K562 (cell line): Measurements from ENCODE around the gene PRSS22. TPM values are rescaled to one million over a fixed set of nuclear protein-coding genes. Genes with fewer than 3 reads are reported as not detected.

ENCODE experiments used
- ATAC-seq: fragments of 200-7000 bp; cut with Tn5 transposase; 3 replicates; pipeline ENCODE4 v1.9.1; 2020; ENCODE audit warnings: moderate library complexity
- BruUV-seq: library from RNA; stranded (reverse); fragments of 400-500 nt; replicated peaks from 2 replicates; lab custom pipeline; 2021; lab: Mats Ljungman, UMichigan
- CTCF ChIA-PET: fragments of 300-600 bp; formaldehyde crosslinking; extraction: SDS; loops from one replicate; lab custom pipeline; 2021; ENCODE audit warnings: low intra/inter-chr PET ratio; lab: Yijun Ruan, JAX
- POLR2A ChIA-PET: fragments of 300-600, 350-650 bp; sonication (Branson Sonifier 250); formaldehyde crosslinking; extraction: SDS; loops from one replicate; lab custom pipeline; 2021; ENCODE audit warnings: antibody characterized with exemption, inconsistent platforms; lab: Yijun Ruan, JAX
- DNase-seq, 4 experiments: peaks; one replicate each; pipeline versions ENCODE4 v3.0.0 to v3.0.0-alpha.2; 2011 to 2018; ENCODE audit warnings: low spot score in 3 of 4, mixed read lengths in 3 of 4; ENCODE audit errors: extremely low read depth in 1 of 4
- FAIRE-seq: peaks from 2 replicates; lab custom pipeline; 2011; peaks lifted over from hg19 to GRCh38; lab: Jason Lieb, UNC
- H2AFZ ChIP-seq: 2 replicates; pipeline ENCODE4 v1.6.0; 2011; ENCODE audit warnings: low read depth, low read length, control low read depth, inconsistent platforms
- H3K27ac ChIP-seq: fragments of 200-600 bp; 3 replicates; pipeline ENCODE4 v1.8.0; 2011; ENCODE audit warnings: low read depth, mild to moderate bottlenecking, control low read depth, inconsistent platforms, low read length, moderate library complexity, mixed read lengths; ENCODE audit errors: extremely low read depth
- H3K27me3 ChIP-seq, 2 experiments: fragments of 300-600 bp in 1 of 2; 2 replicates in 1 of 2; 3 replicates in 1 of 2; pipeline versions ENCODE4 v1.6.0 to v1.8.0; 2011; ENCODE audit warnings: inconsistent platforms in 2 of 2, low read length in 2 of 2, mild to moderate bottlenecking in 1 of 2, mixed read lengths in 1 of 2, moderate library complexity in 1 of 2; ENCODE audit not compliant: control insufficient read depth in 2 of 2, insufficient read depth in 2 of 2
- H3K36me3 ChIP-seq: fragments of 300-600 bp; 3 replicates; pipeline ENCODE4 v1.8.0; 2011; ENCODE audit warnings: mild to moderate bottlenecking, low read length, inconsistent platforms; ENCODE audit not compliant: control insufficient read depth, insufficient read depth
- H3K4me1 ChIP-seq, 2 experiments: fragments of 200-600 bp in 1 of 2; replicated peaks in 1 of 2; 2 replicates in 1 of 2; 3 replicates in 1 of 2; pipeline versions ENCODE4 v1.5.1 to v1.8.0; 2011; ENCODE audit warnings: inconsistent platforms in 2 of 2, low read length in 2 of 2, mild to moderate bottlenecking in 1 of 2, mixed read lengths in 1 of 2, moderate library complexity in 1 of 2; ENCODE audit not compliant: control insufficient read depth in 2 of 2, insufficient read depth in 2 of 2
- H3K4me2 ChIP-seq: 2 replicates; pipeline ENCODE4 v1.6.1; 2011; ENCODE audit warnings: low read length, control low read depth, inconsistent platforms, mixed read lengths; ENCODE audit not compliant: insufficient read depth
- H3K4me3 ChIP-seq: fragments of 200-600 bp; sonication (generic), shearing (Covaris generic); 2 replicates; pipeline ENCODE4 v1.5.1; 2016; ENCODE audit warnings: control low read depth, inconsistent platforms
- H3K79me2 ChIP-seq: fragments of 200-600 bp; 3 replicates; pipeline ENCODE4 v1.8.0; 2011; ENCODE audit warnings: low read length, inconsistent platforms; ENCODE audit not compliant: control insufficient read depth, insufficient read depth
- H3K9ac ChIP-seq, 2 experiments: 2 replicates each; pipeline versions ENCODE4 v1.6.0 to v1.6.1; 2011; ENCODE audit warnings: low read depth in 2 of 2, low read length in 2 of 2, control low read depth in 1 of 2, inconsistent platforms in 1 of 2, mild to moderate bottlenecking in 1 of 2, mixed read lengths in 1 of 2; ENCODE audit not compliant: insufficient read depth in 1 of 2
- H3K9me1 ChIP-seq: one replicate; pipeline ENCODE4 v1.6.0; 2011; ENCODE audit warnings: inconsistent platforms, mild to moderate bottlenecking, low read length, moderate library complexity; ENCODE audit not compliant: control insufficient read depth, insufficient read depth
- H3K9me3 ChIP-seq: replicated peaks from 2 replicates; pipeline ENCODE4 v1.5.1; 2011; ENCODE audit warnings: low read depth, low read length, inconsistent platforms; ENCODE audit not compliant: control insufficient read depth, insufficient read depth
- H4K20me1 ChIP-seq: replicated peaks from 2 replicates; pipeline ENCODE4 v1.6.1; 2011; ENCODE audit warnings: low read length, inconsistent platforms, mixed read lengths; ENCODE audit not compliant: control insufficient read depth, insufficient read depth
- DACH1 ChIP-seq: fragments of 450-650 bp; IDR thresholded peaks from 2 replicates; pipeline ENCODE4 v1.6.1; 2018; ENCODE audit not compliant: partially characterized antibody
- RFX1 ChIP-seq: fragments of 450-650 bp; IDR thresholded peaks from 2 replicates; pipeline ENCODE4 v1.6.1; 2016; ENCODE audit warnings: mild to moderate bottlenecking, moderate library complexity
- ZNF511 ChIP-seq: sonication (generic); formaldehyde crosslinking; IDR thresholded peaks from 2 replicates; pipeline ENCODE4 v1.8.0; 2022; ENCODE audit warnings: mild to moderate bottlenecking, missing genetic modification reagents
- ZNF639 ChIP-seq, 2 experiments: fragments of 200-800 bp in 1 of 2; sonication (Bioruptor generic) in 1 of 2; sonication (generic) in 1 of 2; formaldehyde crosslinking in 1 of 2; IDR thresholded peaks in 1 of 2; conservative IDR thresholded peaks in 1 of 2; 2 replicates each; pipeline versions ENCODE4 v1.5.0 to v1.6.1; 2016 to 2020; ENCODE audit warnings: missing compliant biosample characterization in 1 of 2, missing genetic modification characterization in 1 of 2, missing genetic modification reagents in 1 of 2
- WGBS: fragments of 100-300 bp; shearing (Covaris generic); methylation state at CpG from one replicate; pipeline ENCODE4 v1.1.6; 2016; ENCODE audit warnings: low coverage, mixed read lengths; ENCODE audit not compliant: insufficient coverage; ENCODE audit errors: missing lambda C conversion rate; 5-methylcytosine and 5-hydroxymethylcytosine counted together
- in situ Hi-C: fragments of 300-500 bp; cut with MboI; formaldehyde crosslinking; loops from 4 replicates; pipeline ENCODE4 v1.15.0; 2018; ENCODE audit warnings: inconsistent platforms, mixed read lengths
- intact Hi-C: fragments of 100-400 bp; cut with micrococcal nuclease; formaldehyde crosslinking; loops from 2 replicates; pipeline ENCODE4 v1.14.2; 2022
- polyA plus RNA-seq, 8 experiments: library from polyadenylated mRNA; depleted of rRNA in 4 of 8; stranded (reverse) in 5 of 8; unstranded in 3 of 8; fragments of >200 nt; fragmentation: Nextera tagmentation in 2 of 8; fragmentation: Illumina TruSeq in 1 of 8; extraction: Ambion mirVana in 2 of 8; extraction: Trizol in 1 of 8; gene quantifications; 2 replicates each; pipeline versions ENCODE4 v1.2.1 to v1.2.3, GENCODE V29; 2011 to 2014; ENCODE audit warnings: inconsistent platforms in 1 of 8, missing spikeins in 1 of 8
- total RNA-seq, 7 experiments: library from RNA; depleted of rRNA in 6 of 7; stranded (reverse); fragments of >200 nt in 6 of 7; fragmentation: Illumina TruSeq in 2 of 7; extraction: Trizol in 2 of 7; gene quantifications; 2 replicates each; pipeline versions ENCODE4 v1.2.1 to v1.2.3, GENCODE V29; 2011 to 2021; ENCODE audit warnings: low replicate concordance in 1 of 7

PRSS22 gene
- total and polyA plus RNA-seq, 9 of the 15 experiments (the other 6 are each of a cell fraction or from before 2014, with no cell fraction given) = 0.13 to 0.42 TPM; not detected in 7

GRCh38 chr16:2842340-2843000 is 15.5 kb downstream of the PRSS22 start (continued):
- TF ChIP-seq DACH1 = no peak
- TF ChIP-seq ZNF511 (CRISPR knock-in tag) = no peak

DNA sequence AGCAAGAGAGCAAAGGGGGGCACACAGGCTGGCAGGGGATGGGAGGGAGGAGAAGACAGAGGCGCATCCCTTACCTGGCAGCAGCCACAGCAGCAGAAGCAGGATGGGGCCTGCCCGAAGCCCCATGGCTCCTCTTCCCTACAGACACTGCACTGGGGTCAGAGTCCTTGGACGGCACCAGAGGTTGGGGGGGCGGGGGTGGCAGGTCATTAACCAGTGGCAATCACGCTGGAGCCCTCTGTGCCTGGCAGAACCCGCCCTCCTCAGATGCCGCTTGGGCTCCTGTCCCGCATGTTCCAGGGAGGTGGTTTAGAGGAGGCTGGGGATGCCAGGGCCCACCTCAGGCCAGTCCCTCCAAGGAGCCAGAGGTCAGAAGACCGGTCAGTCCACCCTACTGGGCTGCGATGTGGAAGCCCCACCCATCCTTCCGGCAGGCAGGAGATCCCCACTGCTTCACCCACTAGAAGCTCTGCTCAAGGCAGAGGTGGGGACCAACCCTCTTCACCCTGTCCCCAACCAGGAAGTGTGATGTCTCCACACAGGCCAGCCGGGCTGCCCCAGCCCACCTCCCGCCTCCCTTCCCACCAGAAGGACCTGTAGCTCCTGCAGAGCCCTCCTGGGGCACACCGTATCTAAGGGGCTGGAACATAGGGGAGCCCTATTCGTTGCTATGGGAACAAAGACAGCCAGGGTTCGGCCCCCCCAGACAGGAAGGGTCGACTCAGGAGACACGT is 16.2 kb downstream of the PRSS22 start:
- H3K27ac ChIP-seq = no peak overlapping the region
- no peaks in the 10 kb centered on the region for H3K79me2 ChIP-seq
- intact Hi-C loops (loop anchor here (1.0 kb wide), 1 partner anchor 27 kb away; no protein-coding TSS in a partner anchor), in situ Hi-C loops (no loop called here)
- peak overlapping the region; percentile 63; the same call in 1 of the 2 replicates for H3K4me2 ChIP-seq
- no peaks in the 10 kb centered on the region for H3K9me3 ChIP-seq
- CTCF ChIA-PET = interaction anchor here (0.7 kb wide), 1 partner anchor 27 kb away, joined by 4 read pairs; no protein-coding TSS in a partner anchor
- H3K9me1 ChIP-seq = no peaks in the 10 kb centered on the region
- H3K27me3 ChIP-seq = peaks cover 0 to 15% of the 10 kb centered on the region in 2 experiments; a peak in 1 of 5 replicates
- TF ChIP-seq RFX1 (peak; percentile 72), ZNF639 (CRISPR knock-in tag; conservative IDR thresholded peaks at IDR 0.05 in 1 of 2, IDR thresholded peaks at IDR 0.05 in 1 of 2) (no peak)
- FAIRE-seq (no peak), DNase-seq (no peak), ATAC-seq (no peak)
- 51% methylated on average over 16 of the region's 18 CpGs for WGBS
- peak overlapping the region; percentile 12; the same call in 1 of the 2 replicates for H3K4me3 ChIP-seq
- POLR2A ChIA-PET = interaction anchor here (0.6 kb wide), 1 partner anchor 169 kb away, joined by 3 read pairs; no protein-coding TSS in a partner anchor
- no peaks in the 10 kb centered on the region; the same call in 1 of the 2 replicates for H4K20me1 ChIP-seq
- peak overlapping the region; percentile 91 for H2AFZ ChIP-seq
- H3K9ac ChIP-seq = no peak overlapping the region
- peaks cover 3 to 34% of the 10 kb centered on the region in 2 experiments; a peak in 3 of 5 replicates for H3K4me1 ChIP-seq
- BruUV-seq = no TSS peak
- no peaks in the 10 kb centered on the region for H3K36me3 ChIP-seq
